ENCODE data around the gene OR5M3.

- TF ChIP-seq, protein P1, sequence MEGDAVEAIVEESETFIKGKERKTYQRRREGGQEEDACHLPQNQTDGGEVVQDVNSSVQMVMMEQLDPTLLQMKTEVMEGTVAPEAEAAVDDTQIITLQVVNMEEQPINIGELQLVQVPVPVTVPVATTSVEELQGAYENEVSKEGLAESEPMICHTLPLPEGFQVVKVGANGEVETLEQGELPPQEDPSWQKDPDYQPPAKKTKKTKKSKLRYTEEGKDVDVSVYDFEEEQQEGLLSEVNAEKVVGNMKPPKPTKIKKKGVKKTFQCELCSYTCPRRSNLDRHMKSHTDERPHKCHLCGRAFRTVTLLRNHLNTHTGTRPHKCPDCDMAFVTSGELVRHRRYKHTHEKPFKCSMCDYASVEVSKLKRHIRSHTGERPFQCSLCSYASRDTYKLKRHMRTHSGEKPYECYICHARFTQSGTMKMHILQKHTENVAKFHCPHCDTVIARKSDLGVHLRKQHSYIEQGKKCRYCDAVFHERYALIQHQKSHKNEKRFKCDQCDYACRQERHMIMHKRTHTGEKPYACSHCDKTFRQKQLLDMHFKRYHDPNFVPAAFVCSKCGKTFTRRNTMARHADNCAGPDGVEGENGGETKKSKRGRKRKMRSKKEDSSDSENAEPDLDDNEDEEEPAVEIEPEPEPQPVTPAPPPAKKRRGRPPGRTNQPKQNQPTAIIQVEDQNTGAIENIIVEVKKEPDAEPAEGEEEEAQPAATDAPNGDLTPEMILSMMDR (IDR thresholded peaks at IDR 0.05), result no peak
- no peak for TF ChIP-seq EP300 (IDR thresholded peaks at IDR 0.05; ENCODE audit: borderline replicate concordance in 1 of 2, low read depth in 1 of 2, low read length in 1 of 2)
- TF ChIP-seq PBX3 (IDR thresholded peaks at IDR 0.05), result no peak
- TF ChIP-seq GABPA (IDR thresholded peaks at IDR 0.05; ENCODE audit: low read depth), result no peak
- no peak for TF ChIP-seq TAF1 (IDR thresholded peaks at IDR 0.05; ENCODE audit: borderline replicate concordance, low read depth, low read length)
Observed at GRCh38 chr11:56491270-56491669, 18.1 kb upstream of the OR5M3 start, which contains the start of gene OR5M8.

Data from SK-N-SH (cell line).